Limb (tissue), 2 donors: ENCODE results near the gene ACTRT2.

Experiments
- DNase-seq, 2 donors: peaks; one replicate each; pipeline ENCODE4 v3.0.0-alpha.2; 2016; ENCODE audit errors: extremely low spot score in 2 of 2

The ACTRT2 gene

GRCh38 chr1:3017440-3018050, 3.7 kb upstream of the ACTRT2 start:
- DNase-seq = peak in 1 of 2 donors; percentile 27

DNA sequence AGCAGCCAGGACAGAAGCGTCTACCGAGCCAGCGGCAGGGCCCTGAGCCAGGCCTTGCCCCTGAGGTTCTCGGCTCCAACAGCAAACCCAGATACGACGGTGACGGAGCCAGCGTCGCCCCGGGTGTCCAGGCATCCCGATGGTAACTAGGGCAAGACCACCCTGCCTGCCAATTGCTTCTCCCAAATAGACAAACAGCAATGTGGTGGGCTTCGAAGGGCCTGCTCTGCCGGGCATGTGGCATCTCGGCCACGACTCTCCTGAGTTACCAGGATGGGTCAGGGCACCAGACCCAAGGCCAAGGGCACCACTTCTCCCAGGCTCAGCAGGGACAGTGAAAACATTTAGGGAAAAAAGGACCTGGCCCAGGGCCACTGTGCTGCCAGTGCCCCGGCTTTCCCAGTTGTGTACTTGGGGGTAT, 3.2 kb upstream of the ACTRT2 start:
- DNase-seq = no peak

DNA sequence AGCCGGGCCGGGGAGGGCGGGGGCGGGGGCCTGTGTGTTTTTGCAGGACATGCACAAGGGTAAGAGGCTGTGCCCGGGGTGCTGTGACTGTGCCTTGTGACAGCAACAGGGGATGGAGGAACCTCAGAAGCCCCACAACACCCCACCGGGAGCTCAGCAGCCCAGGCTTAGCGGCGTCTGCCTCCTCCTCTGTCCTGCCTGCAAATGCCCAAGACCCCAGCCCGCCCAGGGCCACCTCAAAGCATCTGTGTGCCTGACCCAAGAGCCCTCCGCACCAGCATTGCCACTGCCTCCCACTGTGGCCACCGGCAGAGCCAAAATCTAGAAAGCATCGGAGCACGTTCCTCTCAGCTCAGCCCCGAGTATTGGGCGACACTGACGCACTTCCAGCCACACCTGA, 2.7 kb upstream of the ACTRT2 start:
- DNase-seq = no peak

GRCh38 chr1:3019007-3019515, 2.2 kb upstream of the ACTRT2 start:
- DNase-seq = no peak

DNA sequence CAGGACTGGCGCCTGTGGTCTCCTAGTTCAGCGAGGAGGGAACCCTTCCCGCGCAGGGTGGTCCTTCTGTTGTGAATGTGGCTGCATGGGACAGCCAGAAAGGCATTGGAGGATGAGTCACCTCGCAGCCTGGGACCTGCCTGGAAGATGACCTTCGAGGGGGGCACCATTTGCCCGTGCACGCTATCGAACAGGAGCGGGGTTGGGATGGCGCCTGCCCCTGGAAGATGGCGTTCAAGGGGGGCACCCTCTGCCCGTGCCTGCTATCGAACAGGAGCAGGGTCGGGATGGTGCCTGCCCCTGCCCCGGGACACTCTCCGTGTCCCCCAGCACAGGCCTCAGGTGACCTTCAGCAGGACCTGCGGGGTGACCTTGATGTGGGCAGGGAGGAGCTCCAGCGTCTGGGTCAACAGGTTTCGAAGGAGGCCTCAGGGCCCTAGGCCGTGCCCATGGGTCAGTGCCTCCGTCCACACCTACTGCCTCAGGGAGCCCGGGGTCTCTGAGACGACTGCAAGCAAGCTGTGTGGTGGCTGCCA, 1.7 kb upstream of the ACTRT2 start:
- DNase-seq = peak in 1 of 2 donors; percentile 12

- no peak for DNase-seq
These were observed 881 bp upstream of the ACTRT2 start for GRCh38 chr1:3020263-3020909.

DNA sequence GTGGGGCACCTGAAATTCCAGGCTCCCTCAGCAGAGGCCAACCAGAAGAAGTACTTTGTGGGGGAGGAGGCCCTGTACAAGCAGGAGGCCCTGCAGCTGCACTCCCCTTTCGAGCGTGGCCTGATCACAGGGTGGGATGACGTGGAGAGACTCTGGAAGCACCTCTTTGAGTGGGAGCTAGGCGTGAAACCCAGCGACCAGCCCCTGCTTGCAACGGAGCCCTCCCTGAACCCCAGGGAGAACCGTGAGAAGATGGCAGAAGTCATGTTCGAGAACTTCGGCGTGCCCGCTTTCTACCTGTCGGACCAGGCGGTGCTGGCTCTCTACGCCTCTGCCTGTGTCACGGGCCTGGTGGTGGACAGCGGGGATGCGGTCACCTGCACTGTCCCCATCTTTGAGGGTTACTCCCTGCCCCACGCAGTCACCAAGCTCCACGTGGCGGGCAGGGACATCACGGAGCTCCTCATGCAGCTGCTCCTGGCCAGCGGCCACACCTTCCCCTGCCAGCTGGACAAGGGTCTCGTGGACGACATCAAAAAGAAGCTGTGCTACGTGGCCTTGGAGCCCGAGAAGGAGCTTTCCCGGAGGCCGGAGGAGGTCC, 634 bp downstream of the ACTRT2 start:
- DNase-seq = no peak

- DNase-seq = no peak
These were observed 1.3 kb downstream of the ACTRT2 start for GRCh38 chr1:3022511-3022973.

DNA sequence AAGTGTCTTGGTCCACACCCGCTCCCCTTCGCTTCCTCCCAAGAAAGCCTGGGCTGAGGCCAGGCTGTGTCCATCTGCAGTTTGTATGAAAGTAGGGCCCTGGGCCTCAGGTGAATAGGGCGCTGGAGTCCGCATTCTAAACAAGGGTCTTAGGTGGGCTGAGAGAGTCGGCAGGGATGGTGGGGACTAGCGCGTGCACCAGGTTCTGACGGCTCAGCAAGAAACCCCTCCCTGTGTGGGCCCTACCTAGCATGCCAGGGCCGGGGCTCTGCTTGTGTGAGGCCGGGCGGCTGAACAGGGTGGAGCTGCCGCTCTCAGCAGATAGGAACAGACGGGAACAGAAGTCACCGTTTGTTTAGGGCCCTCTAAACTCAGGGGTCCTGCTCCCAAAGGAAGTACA, 1.7 kb downstream of the ACTRT2 start:
- DNase-seq = no peak

- peak in 1 of 2 donors; percentile 7 for DNase-seq
These were observed 2.8 kb downstream of the ACTRT2 start for GRCh38 chr1:3024019-3024418.

GRCh38 chr1:3024588-3024987, 3.3 kb downstream of the ACTRT2 start:
- no peak for DNase-seq

- no peak for DNase-seq
These were observed 4.9 kb downstream of the ACTRT2 start for GRCh38 chr1:3026124-3026523.

GRCh38 chr1:3026581-3027391, 5.5 kb downstream of the ACTRT2 start:
- peak in 1 of 2 donors; percentile 21 for DNase-seq

- peak in 1 of 2 donors; percentile 33 for DNase-seq
These were observed 6.5 kb downstream of the ACTRT2 start for GRCh38 chr1:3027611-3028371.

DNA sequence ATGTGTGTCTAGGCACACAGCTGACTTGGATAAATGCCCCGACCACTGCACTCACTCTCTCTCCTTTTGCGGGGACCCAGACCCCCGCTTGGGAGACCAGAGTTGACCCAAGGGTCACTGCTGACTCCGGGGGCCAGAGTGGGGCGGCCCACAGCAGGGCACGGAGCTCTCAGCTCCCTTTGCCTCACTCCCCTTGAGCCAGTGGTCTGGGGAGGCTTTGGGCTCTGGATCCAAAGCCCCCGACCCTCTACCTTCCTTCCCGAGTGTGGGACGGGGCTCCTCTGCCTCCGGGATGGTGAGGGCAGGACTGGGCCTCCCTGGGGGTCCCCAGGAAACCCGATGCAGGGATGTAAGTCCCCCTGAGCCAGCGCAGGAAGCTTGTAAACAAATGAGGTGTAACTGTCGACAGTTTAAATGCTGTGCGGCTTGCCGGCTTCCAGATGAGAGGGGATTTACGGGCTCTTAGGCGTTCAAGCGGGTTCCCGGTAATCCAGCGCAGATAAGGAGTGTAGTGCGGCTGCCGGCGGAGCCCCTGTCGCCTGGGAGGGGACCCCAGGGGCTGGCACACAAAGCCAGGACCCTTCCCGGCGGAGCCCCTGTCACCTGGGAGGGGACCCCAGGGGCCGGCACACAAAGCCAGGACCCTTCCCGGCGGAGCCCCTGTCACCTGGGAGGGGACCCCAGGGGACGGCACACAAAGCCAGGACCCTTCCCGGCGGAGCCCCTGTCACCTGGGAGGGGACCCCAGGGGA, 7.4 kb downstream of the ACTRT2 start:
- DNase-seq = peak in 1 of 2 donors; percentile 41

DNA sequence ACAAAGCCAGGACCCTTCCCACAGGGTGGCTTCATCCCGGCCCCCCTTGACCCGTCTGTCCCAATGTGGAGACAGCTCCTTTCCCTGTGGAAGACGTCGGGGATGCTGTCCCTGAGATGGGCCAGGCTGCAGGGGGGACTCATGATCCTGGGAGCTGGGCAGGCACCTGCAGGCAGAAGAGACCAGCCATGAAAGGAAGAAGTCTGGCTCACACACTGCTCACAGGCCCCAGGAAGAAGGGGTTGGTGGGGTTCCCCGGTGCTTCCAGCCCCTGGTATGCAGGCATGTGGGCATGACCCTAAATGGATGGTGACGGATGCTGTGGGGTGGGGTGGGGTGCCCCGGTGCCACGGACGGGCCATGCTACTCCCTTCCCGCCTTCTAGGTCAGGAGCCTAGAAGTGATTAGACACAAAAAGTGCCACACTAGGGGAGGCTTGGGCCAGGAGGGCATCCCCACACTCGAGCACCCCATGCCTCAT, 8.3 kb downstream of the ACTRT2 start:
- DNase-seq = peak in 1 of 2 donors; percentile 22

DNA sequence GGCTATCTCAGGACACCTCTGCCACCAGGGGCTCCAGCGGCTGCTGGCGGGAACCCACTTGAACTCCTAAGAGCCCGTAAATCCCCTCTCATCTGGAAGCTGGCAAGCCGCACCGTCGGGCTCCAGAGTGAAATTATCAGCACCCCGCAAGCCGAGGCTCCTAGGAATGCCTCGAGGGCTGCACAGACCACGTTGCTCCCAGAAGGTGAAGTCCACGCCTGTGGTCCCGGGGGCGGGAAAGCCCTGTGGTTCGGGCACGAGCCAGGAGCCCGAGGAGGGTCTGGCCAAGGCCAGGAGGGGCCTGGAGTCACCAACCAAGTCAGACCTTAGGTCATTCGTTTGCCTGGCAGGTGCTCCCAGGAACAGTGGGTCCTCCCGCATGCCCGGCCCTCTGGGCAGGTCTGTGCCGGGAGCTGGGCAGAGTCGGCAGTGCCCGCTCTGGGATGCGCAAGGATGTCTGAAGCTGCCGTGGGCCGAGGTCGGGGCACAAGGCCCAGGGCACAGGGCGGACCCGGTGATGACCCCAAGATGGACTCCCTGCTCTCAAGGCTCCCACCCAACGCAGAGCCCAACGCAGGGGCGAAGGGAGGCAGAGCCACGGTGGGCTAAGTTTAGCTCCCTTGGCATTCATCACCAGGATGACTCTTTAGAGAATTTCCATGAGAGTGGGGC, 8.9 kb downstream of the ACTRT2 start:
- peak in 1 of 2 donors; percentile 26 for DNase-seq

DNA sequence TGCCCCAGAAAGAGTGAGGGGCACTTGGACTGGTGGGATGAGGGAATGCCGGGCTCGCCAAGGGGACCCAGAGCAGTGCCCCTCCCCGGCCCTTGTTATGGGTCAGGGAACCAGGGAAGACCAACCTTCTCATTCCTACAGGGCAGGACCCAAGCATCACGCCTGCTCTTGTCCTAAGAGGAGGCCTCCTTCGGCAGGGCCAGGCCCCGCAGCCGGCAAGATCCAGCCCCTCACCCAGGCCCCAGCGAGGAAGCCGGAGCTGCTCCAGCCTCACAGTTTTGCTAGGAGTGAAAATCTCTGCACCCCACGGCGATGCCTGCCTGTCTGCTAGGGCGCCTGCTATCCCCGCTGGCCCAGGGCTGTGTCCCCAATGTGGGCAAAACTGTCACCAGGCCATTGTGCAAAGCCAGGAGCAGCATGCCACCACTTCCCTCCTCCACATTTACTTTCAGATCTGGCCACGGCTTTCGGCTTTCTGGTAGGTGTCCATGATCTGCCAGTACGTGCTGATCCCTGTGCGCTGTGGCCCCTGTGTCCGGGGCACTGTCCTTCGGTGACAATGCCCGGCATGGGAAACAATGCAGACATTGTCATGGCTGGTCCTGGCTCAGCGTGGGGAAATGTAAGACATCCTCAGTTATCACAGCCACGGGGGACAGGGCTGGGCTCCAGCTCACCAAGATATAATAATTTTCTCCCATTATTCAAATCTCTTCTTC, 9.6 kb downstream of the ACTRT2 start:
- DNase-seq = peak in 1 of 2 donors; percentile 39
